Panc1 (cell line): ENCODE data around the gene NDRG4.

ENCODE experiments used
- TCF7L2 ChIP-seq: IDR thresholded peaks from 2 replicates; pipeline ENCODE4 v1.6.1; 2011; ENCODE audit warnings: mild to moderate bottlenecking, low read depth, low read length, inconsistent platforms
- TF ChIP-seq, protein P1 (sequence below): fragments of 450-650 bp; IDR thresholded peaks from 2 replicates; pipeline ENCODE4 v1.5.1; 2017; ENCODE audit warnings: mild to moderate bottlenecking

DNA sequence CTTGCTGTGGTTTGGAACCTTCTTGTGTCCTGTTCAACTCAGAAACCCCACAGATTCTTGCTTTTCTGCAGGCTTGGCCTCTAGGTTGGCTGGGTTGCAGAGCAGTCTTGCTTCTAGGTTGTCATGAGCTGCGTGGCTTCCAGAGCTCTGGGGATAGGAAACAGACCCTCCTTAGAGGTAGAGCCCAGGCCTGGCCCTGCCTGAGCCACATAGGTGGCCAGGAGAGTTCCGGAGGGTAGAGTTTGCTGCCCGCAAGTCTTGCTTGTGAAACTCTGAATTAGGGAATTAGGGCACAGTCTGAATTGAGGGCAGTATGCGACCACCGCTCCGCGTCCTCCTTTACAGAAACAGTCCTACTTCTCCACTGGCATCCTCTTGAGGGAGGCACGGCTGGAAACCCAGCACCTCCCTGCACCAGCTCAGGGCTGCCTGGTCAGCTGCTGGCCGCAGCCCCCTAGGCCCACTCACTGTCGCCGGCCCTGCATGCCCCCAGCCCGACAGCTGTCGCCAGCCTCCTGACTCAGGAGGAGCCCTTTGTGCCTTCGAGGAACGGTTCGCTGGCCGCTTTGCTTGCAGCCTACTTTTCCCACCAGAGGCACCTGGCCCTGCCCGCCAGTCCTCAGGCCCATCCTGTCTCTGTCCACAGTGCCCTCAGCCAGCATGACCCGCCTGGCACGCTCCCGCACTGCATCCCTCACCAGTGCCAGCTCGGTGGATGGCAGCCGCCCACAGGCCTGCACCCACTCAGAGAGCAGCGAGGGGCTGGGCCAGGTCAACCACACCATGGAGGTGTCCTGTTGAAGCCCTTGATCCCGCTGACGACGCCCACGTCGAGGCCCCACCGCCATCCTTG, 11.1 kb downstream of the NDRG4 start:
- TF ChIP-seq, protein P1, sequence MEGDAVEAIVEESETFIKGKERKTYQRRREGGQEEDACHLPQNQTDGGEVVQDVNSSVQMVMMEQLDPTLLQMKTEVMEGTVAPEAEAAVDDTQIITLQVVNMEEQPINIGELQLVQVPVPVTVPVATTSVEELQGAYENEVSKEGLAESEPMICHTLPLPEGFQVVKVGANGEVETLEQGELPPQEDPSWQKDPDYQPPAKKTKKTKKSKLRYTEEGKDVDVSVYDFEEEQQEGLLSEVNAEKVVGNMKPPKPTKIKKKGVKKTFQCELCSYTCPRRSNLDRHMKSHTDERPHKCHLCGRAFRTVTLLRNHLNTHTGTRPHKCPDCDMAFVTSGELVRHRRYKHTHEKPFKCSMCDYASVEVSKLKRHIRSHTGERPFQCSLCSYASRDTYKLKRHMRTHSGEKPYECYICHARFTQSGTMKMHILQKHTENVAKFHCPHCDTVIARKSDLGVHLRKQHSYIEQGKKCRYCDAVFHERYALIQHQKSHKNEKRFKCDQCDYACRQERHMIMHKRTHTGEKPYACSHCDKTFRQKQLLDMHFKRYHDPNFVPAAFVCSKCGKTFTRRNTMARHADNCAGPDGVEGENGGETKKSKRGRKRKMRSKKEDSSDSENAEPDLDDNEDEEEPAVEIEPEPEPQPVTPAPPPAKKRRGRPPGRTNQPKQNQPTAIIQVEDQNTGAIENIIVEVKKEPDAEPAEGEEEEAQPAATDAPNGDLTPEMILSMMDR = no peak
- no peak for TF ChIP-seq TCF7L2
